ENCODE measurements around the gene CCDC12.

DNA sequence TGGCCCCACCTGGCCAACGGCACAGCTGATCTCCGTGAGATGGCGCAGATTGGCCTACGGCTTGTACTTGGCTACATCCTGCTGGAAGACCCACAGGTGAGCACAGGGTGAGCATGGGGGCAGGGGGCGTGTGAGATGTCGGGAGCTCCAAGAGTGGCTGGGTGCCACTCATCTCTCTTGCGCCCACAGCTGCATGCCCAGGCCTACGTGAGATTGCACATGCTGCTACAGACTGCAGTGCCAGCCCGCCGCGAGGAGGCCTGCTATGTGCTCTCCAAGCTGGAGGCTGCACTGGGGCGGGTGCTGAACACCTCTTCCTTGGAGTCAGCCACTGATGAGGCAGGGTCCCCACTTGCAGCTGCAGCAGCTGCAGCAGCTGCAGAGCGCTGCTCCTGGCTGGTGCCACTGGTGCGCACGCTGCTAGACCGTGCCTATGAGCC, 25.2 kb upstream of the CCDC12 start:
- no peak for TF ChIP-seq POLR2A (IDR thresholded peaks at IDR 0.05)
- TF ChIP-seq, protein P1, sequence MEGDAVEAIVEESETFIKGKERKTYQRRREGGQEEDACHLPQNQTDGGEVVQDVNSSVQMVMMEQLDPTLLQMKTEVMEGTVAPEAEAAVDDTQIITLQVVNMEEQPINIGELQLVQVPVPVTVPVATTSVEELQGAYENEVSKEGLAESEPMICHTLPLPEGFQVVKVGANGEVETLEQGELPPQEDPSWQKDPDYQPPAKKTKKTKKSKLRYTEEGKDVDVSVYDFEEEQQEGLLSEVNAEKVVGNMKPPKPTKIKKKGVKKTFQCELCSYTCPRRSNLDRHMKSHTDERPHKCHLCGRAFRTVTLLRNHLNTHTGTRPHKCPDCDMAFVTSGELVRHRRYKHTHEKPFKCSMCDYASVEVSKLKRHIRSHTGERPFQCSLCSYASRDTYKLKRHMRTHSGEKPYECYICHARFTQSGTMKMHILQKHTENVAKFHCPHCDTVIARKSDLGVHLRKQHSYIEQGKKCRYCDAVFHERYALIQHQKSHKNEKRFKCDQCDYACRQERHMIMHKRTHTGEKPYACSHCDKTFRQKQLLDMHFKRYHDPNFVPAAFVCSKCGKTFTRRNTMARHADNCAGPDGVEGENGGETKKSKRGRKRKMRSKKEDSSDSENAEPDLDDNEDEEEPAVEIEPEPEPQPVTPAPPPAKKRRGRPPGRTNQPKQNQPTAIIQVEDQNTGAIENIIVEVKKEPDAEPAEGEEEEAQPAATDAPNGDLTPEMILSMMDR (IDR thresholded peaks at IDR 0.05) = no peak

All from uterus (tissue), 2 donors.